Hematopoietic multipotent progenitor cell treated with erythropoietin and hydrocortisone succinate and interleukin-3 and kit ligand, for 6 days (in vitro differentiated cells): ENCODE measurements around the gene ATP9A.
"Not testable (repeated sequence)": the region's sequence is repeated elsewhere in the genome, so short reads cannot be mapped to it uniquely, and the experiment has no call there.

Source experiments
- DNase-seq: peaks from one replicate; pipeline ENCODE4 v3.0.0-alpha.2; 2015

ATP9A gene

GRCh38 chr20:51767867-51768758 is at the start of gene ATP9A:
TSS of gene ATP9A (minus strand) at chr20:51768390. CDS start at chr20:51768369, 21 bp downstream.
- peak; percentile 24 for DNase-seq

DNA sequence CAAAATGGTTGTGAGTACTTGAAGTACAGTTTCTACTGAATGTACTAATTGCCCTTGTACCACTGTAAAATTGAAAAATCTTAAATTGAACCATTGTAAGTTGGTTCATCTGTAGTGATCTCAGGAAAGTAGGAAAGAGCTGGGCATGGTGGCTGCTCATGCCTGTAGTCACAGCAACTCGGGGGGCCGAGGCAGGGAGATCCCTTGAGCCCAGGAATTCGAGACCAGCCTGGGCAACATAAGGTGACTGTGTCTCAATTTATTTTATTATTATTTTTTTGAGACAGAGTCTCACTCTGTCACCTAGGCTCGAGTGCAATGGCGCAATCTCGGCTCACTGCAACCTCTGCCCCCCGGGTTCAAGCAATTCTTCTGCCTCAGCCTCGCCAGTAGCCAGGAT is 48.7 kb upstream of the ATP9A start:
- DNase-seq = not testable (repeated sequence)

GRCh38 chr20:51815383-51816076 is 47.3 kb upstream of the ATP9A start:
- DNase-seq = no peak

- DNase-seq = no peak
Measured at GRCh38 chr20:51812861-51813260, 44.7 kb upstream of the ATP9A start.

DNA sequence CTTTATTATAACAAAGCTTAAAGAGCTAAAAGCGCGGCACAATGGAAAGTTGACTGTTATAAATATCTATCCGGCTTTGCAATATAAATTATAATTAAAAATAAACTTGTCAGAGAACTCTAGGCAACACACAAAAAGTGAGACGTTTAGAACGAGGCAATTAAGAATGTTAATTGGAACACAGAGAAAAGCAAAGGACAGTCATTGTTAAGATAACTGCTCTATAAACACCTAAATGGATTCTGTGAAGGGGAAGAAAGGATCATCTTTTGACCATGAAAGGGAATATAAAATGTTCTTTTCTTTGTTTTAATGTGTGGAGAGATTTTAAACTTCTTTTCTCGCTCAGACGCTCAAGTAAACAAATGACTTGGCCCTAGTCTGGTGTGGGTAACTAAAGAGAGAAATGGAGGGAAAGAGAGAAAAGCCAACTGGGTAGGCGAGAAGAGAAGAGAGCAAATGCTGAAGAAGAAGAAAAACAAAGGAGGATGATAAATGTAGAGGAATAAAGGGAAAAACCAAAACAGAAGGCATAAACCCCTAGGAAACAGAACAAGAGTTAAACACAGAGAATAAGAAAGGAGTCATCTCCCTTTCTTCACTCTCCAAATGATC is 43.4 kb upstream of the ATP9A start:
- DNase-seq = no peak

DNA sequence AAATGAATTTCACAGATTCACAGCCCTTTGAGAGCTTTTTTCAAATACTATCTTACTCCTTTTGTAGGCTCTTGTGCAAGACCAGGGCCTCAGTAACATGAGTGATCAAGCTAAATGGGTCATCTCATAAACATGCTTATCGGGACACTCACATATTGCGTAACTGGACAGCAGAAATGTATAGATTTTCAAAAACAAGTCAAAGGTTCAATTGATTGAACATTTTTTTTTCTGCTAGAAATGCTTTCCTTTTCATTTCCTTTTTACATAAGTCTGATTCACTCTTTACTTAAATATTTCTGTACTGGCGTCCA is 42.8 kb upstream of the ATP9A start:
- no peak for DNase-seq

DNA sequence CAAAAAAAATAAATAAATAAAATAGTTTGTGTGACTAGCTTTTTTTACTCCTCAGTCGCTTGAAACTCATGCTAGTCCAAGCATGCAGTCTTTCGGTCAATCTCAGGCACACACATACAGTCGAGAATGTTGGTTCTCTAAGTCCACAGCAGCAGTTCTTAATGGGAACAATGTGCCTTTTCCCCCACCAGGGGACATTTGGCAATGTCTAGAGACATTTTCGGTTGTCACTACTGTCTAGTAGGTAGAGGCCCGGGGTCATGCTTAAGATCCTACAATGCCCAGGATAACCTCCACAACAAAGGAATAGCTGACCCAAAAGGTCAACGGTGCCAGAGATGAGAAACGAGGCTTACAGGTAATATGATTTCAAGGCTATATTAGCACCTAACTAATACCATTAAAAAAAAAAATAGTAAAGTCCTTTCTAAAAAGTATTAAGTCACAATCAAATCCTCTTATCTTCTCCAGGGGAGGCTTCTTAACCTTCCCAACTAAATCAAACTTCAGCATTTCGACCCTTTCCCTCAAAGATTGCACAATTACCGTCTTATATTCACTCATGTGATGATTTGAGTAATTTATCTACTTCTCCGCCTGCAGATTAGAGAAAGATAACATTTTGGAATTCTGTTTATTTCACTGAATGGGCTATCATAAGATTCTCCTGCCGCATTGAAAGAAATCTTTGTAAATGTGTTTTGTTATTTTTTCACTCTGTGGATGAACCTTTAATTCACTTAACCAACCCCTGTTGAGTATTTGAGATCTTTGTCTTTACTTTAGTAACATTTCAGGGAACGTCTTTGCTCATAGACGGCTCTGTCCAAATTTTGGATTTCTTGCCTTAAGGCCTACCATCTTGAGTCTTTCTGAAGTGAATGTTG is 42.2 kb upstream of the ATP9A start:
- no peak for DNase-seq

DNA sequence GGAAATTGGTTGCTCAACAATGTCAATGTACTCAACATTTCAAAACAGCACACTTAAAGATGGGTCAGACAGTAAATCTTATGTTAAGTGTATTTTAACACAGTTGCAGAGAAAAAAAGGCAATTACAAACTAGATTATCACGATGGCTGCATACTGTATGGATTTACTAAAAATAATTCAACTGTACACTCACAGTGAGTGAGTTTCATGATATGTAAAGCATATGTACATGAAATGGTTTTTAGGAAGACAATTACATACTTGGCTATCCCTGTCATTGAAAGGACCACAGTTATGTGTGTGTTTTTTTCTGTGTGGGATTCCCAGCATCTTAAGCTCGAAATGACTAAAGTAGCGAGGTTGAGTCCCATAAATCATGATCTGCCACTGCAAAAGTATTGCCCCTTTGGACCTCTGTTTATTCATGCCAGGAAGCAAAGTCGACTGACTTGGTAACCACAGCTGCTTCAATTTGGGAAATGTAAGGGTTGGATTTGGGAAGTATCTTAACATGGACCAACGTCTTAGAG is 39.6 kb upstream of the ATP9A start:
- DNase-seq = no peak

- no peak for DNase-seq
Measured at GRCh38 chr20:51804754-51805153, 36.6 kb upstream of the ATP9A start.

DNA sequence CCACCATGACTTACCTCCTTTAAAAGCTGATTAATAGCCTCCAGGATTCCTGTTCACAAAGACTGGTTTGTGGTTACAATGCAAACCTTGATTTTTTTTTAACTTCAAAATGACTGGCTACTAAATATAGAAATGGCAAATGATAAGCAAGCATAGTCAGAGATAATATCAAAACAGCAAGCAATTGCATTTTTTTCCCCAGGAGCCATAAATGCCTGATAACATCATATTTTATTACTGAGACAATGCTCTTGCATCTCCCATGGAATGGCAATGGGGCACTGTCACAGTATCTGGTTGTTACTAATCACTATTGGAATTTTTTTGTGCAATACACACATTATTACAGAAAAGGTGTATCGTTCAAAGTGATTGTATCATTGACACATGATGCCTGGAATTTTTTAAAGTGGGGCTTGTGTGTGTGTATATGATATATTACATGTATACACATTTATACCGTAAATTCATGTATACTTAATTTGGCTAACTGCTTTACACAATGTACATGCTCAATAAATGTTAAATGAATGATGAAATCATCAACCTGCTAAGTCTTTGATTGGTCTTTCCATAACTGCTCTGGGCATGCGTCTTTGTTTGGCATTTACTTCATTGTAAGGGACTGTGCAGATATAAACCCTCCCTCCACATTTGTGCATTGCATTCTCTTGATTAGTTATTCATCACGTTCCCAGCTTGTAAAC is 35.1 kb upstream of the ATP9A start:
- no peak for DNase-seq

- DNase-seq = no peak
Measured at GRCh38 chr20:51802170-51802751, 34.1 kb upstream of the ATP9A start, which contains the start of gene SALL4. TSS of gene SALL4 (minus strand) at chr20:51802521. CDS start at chr20:51802408, 113 bp downstream.

GRCh38 chr20:51801823-51802123 is 33.6 kb upstream of the ATP9A start:
- DNase-seq = no peak

- DNase-seq = peak; percentile 44
Measured at GRCh38 chr20:51801122-51801822, 33.1 kb upstream of the ATP9A start.

- DNase-seq = peak; percentile 39
Measured at GRCh38 chr20:51800872-51801121, 32.6 kb upstream of the ATP9A start.

DNA sequence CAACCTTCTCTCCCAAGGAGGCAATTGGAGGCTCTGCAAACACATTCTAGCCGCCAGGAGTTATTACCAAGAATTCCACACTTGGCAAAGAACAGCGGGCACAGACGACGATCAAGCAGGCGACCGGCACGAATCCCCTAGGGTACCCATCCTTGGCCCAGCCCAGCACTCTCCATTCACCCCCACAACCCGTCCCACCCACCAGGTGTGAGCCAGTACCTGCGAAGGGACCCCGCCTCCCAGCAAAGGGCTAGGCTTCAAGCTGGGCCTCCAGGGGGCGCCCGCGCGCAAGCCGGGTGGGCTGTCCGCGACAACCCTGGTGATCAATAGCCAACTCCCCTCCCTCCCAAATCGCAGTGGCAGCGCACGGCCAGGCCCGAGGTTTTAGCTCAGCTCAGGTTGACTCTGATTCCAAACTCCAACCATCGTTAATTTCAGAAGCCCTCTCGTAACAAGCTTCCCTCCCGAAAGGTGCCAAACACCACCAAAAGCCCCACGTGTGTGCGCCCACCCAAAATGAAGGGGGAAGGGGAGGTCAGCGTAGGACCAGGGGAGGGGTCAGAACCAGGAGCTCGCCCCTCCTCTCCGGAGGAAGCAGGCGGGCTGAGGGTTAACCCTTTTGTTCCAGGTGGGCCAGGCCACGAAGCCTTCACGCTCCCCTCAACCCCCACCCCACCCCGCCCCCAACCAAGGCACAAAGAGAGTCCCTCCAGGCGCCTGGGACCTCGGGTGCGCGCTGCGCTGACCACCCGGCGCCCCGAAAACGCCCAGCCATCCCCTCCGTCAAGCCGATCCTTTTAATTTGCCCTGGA is 32.1 kb upstream of the ATP9A start:
- DNase-seq = peak; percentile 53

DNA sequence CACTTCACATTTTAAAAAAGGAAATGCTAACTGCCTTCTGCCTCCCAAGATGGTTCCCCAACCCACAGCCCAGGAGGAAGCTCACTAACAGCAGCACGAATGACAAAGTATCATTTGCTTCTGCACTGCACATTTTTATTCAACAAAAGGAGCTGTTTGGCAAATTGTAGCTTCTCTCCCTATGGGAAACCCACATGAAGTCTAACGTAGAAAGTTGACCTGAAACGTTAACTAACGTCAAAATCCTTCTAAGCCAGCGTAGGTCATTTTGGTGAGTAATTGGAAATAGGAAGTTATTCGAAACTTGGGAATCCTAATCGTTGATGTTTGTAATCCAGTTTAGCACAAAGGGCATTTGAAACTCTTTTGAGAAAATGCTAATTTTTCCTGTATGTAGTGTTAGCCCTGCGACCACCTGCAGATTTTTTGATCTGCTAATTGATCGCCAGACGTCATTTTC is 31.2 kb upstream of the ATP9A start:
- DNase-seq = no peak

DNA sequence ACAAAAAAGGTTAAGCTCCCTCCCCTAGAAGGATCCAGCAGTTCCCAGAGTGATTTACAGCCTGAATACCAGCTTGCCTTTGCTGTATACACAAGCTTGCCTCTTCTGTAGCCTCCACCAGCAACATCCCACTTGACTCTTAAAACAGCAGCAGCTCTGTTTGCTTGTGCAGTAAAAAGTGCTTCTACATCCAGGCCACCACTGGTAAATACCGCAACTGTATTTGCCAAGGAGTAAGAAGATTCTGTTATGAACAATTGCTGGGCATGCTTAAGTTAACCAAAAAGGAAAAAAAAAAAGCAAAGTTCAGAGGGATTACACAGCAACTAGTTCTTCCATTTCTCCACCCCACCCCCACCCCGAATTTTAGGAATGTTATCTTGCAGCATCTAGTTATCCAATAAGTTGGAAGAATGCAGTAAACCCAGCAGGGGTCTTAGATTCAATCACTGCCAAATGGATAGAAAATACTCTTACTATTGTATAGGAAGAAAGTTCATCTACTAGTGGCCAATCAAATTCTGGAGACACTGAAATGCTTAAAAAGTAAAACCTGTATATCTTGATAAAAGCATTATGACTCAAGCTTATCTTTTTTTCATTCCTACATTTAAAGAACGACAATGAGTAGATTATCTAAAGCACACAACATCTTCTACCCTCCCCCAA is 29.3 kb upstream of the ATP9A start:
- DNase-seq = peak; percentile 44

- peak; percentile 83 for DNase-seq
Measured at GRCh38 chr20:51796340-51796739, 28.1 kb upstream of the ATP9A start.

- DNase-seq = no peak
Measured at GRCh38 chr20:51792960-51793359, 24.8 kb upstream of the ATP9A start.

GRCh38 chr20:51791626-51792025 is 23.4 kb upstream of the ATP9A start:
- DNase-seq = no peak
